Tibial nerve (tissue), 3 donors: Measurements from ENCODE around the gene C2orf72.

Experiments
- POLR2A ChIP-seq, 2 donors: fragments of 450-650 bp; IDR thresholded peaks; one replicate each; pipeline ENCODE4 v1.6.1; 2017; ENCODE audit warnings: antibody characterized with exemption in 2 of 2, mild to moderate bottlenecking in 2 of 2, moderate library complexity in 2 of 2
- TF ChIP-seq, protein P1 (sequence below), 5 experiments: fragments of 200-600 bp in 3 of 5; fragments of 450-650 bp in 2 of 5; sonication (generic) in 3 of 5; IDR thresholded peaks; one replicate each; pipeline ENCODE4 v1.5.1; 2016 to 2019; ENCODE audit warnings: antibody characterized with exemption in 5 of 5, mild to moderate bottlenecking in 3 of 5, moderate library complexity in 2 of 5

DNA sequence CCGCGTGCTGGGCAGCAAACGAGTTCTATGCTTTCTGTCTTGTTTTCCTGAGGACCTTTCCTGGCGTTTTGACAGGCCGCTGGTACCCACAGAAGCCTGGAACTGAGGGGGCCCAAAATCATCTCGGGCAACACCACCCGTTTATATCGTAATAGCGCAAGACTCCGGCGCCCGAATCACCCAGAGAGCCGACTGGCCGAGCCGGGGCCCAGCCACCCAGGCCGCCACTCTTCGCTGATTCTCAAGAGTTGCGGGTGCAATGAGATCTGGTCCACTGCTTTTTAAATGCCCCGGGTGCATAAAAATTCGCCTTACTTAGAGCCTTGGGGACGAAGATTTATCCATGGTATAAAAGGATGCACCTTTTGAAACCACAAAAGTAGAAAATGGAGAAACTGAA is 47.6 kb upstream of the C2orf72 start:
- TF ChIP-seq, protein P1, sequence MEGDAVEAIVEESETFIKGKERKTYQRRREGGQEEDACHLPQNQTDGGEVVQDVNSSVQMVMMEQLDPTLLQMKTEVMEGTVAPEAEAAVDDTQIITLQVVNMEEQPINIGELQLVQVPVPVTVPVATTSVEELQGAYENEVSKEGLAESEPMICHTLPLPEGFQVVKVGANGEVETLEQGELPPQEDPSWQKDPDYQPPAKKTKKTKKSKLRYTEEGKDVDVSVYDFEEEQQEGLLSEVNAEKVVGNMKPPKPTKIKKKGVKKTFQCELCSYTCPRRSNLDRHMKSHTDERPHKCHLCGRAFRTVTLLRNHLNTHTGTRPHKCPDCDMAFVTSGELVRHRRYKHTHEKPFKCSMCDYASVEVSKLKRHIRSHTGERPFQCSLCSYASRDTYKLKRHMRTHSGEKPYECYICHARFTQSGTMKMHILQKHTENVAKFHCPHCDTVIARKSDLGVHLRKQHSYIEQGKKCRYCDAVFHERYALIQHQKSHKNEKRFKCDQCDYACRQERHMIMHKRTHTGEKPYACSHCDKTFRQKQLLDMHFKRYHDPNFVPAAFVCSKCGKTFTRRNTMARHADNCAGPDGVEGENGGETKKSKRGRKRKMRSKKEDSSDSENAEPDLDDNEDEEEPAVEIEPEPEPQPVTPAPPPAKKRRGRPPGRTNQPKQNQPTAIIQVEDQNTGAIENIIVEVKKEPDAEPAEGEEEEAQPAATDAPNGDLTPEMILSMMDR (IDR thresholded peaks at IDR 0.05): no peak
- no peak for TF ChIP-seq POLR2A (IDR thresholded peaks at IDR 0.05)
